Caco-2 (cell line): ENCODE measurements around the gene TJP3. TPM values are rescaled to one million over a fixed set of nuclear protein-coding genes. Genes with fewer than 3 reads are reported as not detected.
"Not testable (repeated sequence)": the region's sequence is repeated elsewhere in the genome, so short reads cannot be mapped to it uniquely, and the experiment has no call there.

Source experiments
- BruUV-seq: library from RNA; stranded (reverse); fragments of 400-500 nt; replicated peaks from 2 replicates; lab custom pipeline; 2021; lab: Mats Ljungman, UMichigan
- CTCF ChIA-PET: fragments of 300-600 bp; sonication (Branson Sonifier 250); formaldehyde crosslinking; loops from one replicate; lab custom pipeline; 2022; ENCODE audit warnings: antibody characterized with exemption; lab: Charles Lee
- POLR2A ChIA-PET: fragments of 300-600 bp; sonication (Branson Sonifier 250); formaldehyde crosslinking; loops from one replicate; lab custom pipeline; 2022; ENCODE audit warnings: antibody characterized with exemption; lab: Charles Lee
- DNase-seq, 2 experiments: peaks; one replicate each; pipeline versions ENCODE4 v3.0.0 to v3.0.0-alpha.2; 2020 to 2022
- H3K27me3 ChIP-seq: replicated peaks from 2 replicates; pipeline ENCODE4 v1.6.0; 2011; ENCODE audit warnings: low read length; ENCODE audit not compliant: control insufficient read depth, insufficient read depth
- H3K36me3 ChIP-seq: 2 replicates; pipeline ENCODE4 v1.5.1; 2011; ENCODE audit warnings: low read length; ENCODE audit not compliant: control insufficient read depth, insufficient read depth
- H3K4me1 ChIP-seq: fragments of 250-450 bp; sonication (Bioruptor Pico); 2 replicates; pipeline ENCODE4 v1.5.1; 2020; ENCODE audit warnings: mild to moderate bottlenecking
- H3K4me3 ChIP-seq: 2 replicates; pipeline ENCODE4 v1.5.1; 2011; ENCODE audit warnings: low read depth, mild to moderate bottlenecking, control low read depth, low read length
- H3K9me3 ChIP-seq: fragments of 250-450 bp; sonication (Bioruptor Pico); 2 replicates; pipeline ENCODE4 v1.5.1; 2020; ENCODE audit warnings: mild to moderate bottlenecking, moderate library complexity
- H3K27ac Mint-ChIP-seq: one replicate; pipeline ENCODE4 v1.8.0; 2022; ENCODE audit warnings: mixed read lengths; ENCODE audit not compliant: unreplicated experiment
- H3K27me3 Mint-ChIP-seq: one replicate; pipeline ENCODE4 v1.8.0; 2022; ENCODE audit warnings: mixed read lengths; ENCODE audit not compliant: insufficient read depth, unreplicated experiment
- H3K36me3 Mint-ChIP-seq: one replicate; pipeline ENCODE4 v1.8.0; 2022; ENCODE audit warnings: mild to moderate bottlenecking, mixed read lengths; ENCODE audit not compliant: insufficient read depth, unreplicated experiment
- H3K4me1 Mint-ChIP-seq: one replicate; pipeline ENCODE4 v1.8.0; 2022; ENCODE audit warnings: low read depth, mixed read lengths; ENCODE audit not compliant: unreplicated experiment
- H3K4me3 Mint-ChIP-seq: one replicate; pipeline ENCODE4 v1.8.0; 2022; ENCODE audit warnings: mild to moderate bottlenecking, moderate library complexity, mixed read lengths; ENCODE audit not compliant: unreplicated experiment
- H3K9me3 Mint-ChIP-seq: one replicate; pipeline ENCODE4 v1.8.0; 2022; ENCODE audit warnings: mixed read lengths; ENCODE audit not compliant: unreplicated experiment
- CTCF ChIP-seq, 2 experiments: fragments of 200-600 bp in 1 of 2; IDR thresholded peaks; 1 replicate in 1 of 2; 2 replicates in 1 of 2; pipeline versions ENCODE4 v1.5.1 to v1.8.0; 2011 to 2022; ENCODE audit warnings: antibody characterized with exemption in 1 of 2, control low read depth in 1 of 2, inconsistent platforms in 1 of 2, low read depth in 1 of 2, low read length in 1 of 2, mild to moderate bottlenecking in 1 of 2, moderate library complexity in 1 of 2; ENCODE audit not compliant: insufficient read depth in 1 of 2, severe bottlenecking in 1 of 2, unreplicated experiment in 1 of 2
- intact Hi-C: fragments of 100-400 bp; cut with micrococcal nuclease; formaldehyde crosslinking; loops from one replicate; pipeline ENCODE4 v1.10.0; 2022; ENCODE audit not compliant: unreplicated experiment
- total RNA-seq: library from RNA; stranded (reverse); gene quantifications from 2 replicates; pipeline ENCODE4 v1.2.3, GENCODE V29; 2022

The TJP3 gene
- total RNA-seq, 1 experiment from 2014 or later, result 83.6 TPM

GRCh38 chr19:3751236-3751635 is 43.1 kb downstream of the TJP3 start:
- no peak overlapping the region for H3K4me3 ChIP-seq
- CTCF ChIA-PET, result no interaction called here
- H3K36me3 ChIP-seq, result peaks cover 2% of the 10 kb centered on the region; the same call in 1 of the 2 replicates
- Mint-ChIP-seq H3K4me1 (no peaks in the 10 kb centered on the region), H3K27ac (no peak overlapping the region), H3K36me3 (peaks cover 44% of the 10 kb centered on the region), H3K27me3 (no peaks in the 10 kb centered on the region), H3K9me3 (no peaks in the 10 kb centered on the region), H3K4me3 (no peak overlapping the region)
- no TSS peak for BruUV-seq
- POLR2A ChIA-PET, result no interaction called here
- H3K4me1 ChIP-seq, result no peaks in the 10 kb centered on the region
- DNase-seq, result no peak
- H3K9me3 ChIP-seq, result no peaks in the 10 kb centered on the region
- intact Hi-C loops, result no loop called here
- H3K27me3 ChIP-seq, result no peaks in the 10 kb centered on the region
- TF ChIP-seq CTCF (IDR thresholded peaks at IDR 0.05; ENCODE audit: insufficient read depth in 1 of 2, low read depth in 1 of 2, low read length in 1 of 2, severe bottlenecking in 1 of 2, unreplicated experiment in 1 of 2), result no peak

GRCh38 chr19:3752492-3752891 is 44.3 kb downstream of the TJP3 start:
- Histone ChIP-seq H3K4me1 (no peaks in the 10 kb centered on the region; the same call in 1 of the 2 replicates), H3K9me3 (no peaks in the 10 kb centered on the region), H3K36me3 (peaks cover 2% of the 10 kb centered on the region), H3K27me3 (no peaks in the 10 kb centered on the region), H3K4me3 (no peak overlapping the region)
- Mint-ChIP-seq H3K4me1 (no peaks in the 10 kb centered on the region), H3K27me3 (no peaks in the 10 kb centered on the region), H3K4me3 (no peak overlapping the region), H3K9me3 (no peaks in the 10 kb centered on the region), H3K36me3 (peaks cover 44% of the 10 kb centered on the region), H3K27ac (no peak overlapping the region)
- POLR2A ChIA-PET, result interaction anchor here (0.6 kb wide), 1 partner anchor 1959 kb away, joined by 6 read pairs; no protein-coding TSS in a partner anchor
- DNase-seq, result no peak
- CTCF ChIA-PET, result no interaction called here
- no peak for TF ChIP-seq CTCF (IDR thresholded peaks at IDR 0.05; ENCODE audit: insufficient read depth in 1 of 2, low read depth in 1 of 2, low read length in 1 of 2, severe bottlenecking in 1 of 2, unreplicated experiment in 1 of 2)
- no TSS peak for BruUV-seq
- intact Hi-C loops, result no loop called here

GRCh38 chr19:3753631-3754410 is 45.6 kb downstream of the TJP3 start:
- Mint-ChIP-seq H3K27ac (no peak overlapping the region), H3K9me3 (no peaks in the 10 kb centered on the region), H3K36me3 (peaks cover 38% of the 10 kb centered on the region), H3K4me3 (no peak overlapping the region), H3K27me3 (no peaks in the 10 kb centered on the region), H3K4me1 (no peaks in the 10 kb centered on the region)
- CTCF ChIA-PET, result interaction anchor here (0.6 kb wide), 1 partner anchor 9 kb away, joined by 3 read pairs; the partner anchor contains the start of gene MRPL54
- no peak for DNase-seq
- no peaks in the 10 kb centered on the region for H3K27me3 ChIP-seq
- no peaks in the 10 kb centered on the region; the same call in 1 of the 2 replicates for H3K4me1 ChIP-seq
- intact Hi-C loops, result no loop called here
- H3K36me3 ChIP-seq, result peaks cover 2% of the 10 kb centered on the region
- POLR2A ChIA-PET, result no interaction called here
- TF ChIP-seq CTCF (IDR thresholded peaks at IDR 0.05; ENCODE audit: insufficient read depth in 1 of 2, low read depth in 1 of 2, low read length in 1 of 2, severe bottlenecking in 1 of 2, unreplicated experiment in 1 of 2), result no peak
- H3K9me3 ChIP-seq, result no peaks in the 10 kb centered on the region
- no TSS peak for BruUV-seq
- no peak overlapping the region for H3K4me3 ChIP-seq

GRCh38 chr19:3757705-3758104 is 49.5 kb downstream of the TJP3 start:
- intact Hi-C loops, H3K27ac Mint-ChIP-seq, H3K36me3 ChIP-seq, H3K4me1 ChIP-seq, POLR2A ChIA-PET, H3K4me1 Mint-ChIP-seq, BruUV-seq, H3K4me3 Mint-ChIP-seq, H3K4me3 ChIP-seq, H3K9me3 ChIP-seq, DNase-seq, H3K9me3 Mint-ChIP-seq, H3K27me3 Mint-ChIP-seq, H3K27me3 ChIP-seq, CTCF ChIA-PET: not testable (repeated sequence)
- peaks cover 31% of the 10 kb centered on the region for H3K36me3 Mint-ChIP-seq

- H3K4me3 Mint-ChIP-seq, H3K36me3 ChIP-seq, H3K27me3 Mint-ChIP-seq, H3K27me3 ChIP-seq, H3K27ac Mint-ChIP-seq, H3K9me3 Mint-ChIP-seq, H3K4me1 Mint-ChIP-seq, DNase-seq, H3K9me3 ChIP-seq, H3K4me3 ChIP-seq, POLR2A ChIA-PET, H3K4me1 ChIP-seq, CTCF ChIA-PET, intact Hi-C loops, BruUV-seq: not testable (repeated sequence)
- H3K36me3 Mint-ChIP-seq, result peaks cover 29% of the 10 kb centered on the region
Measured at GRCh38 chr19:3758297-3758696, 50.1 kb downstream of the TJP3 start.
